NOMO-1 treated with DMSO at 0.1 percent for 48 hours (cell line): Measurements from ENCODE around the gene AGBL3.

Experiments
- DNase-seq: peaks from one replicate; lab custom pipeline; 2025; ENCODE audit not compliant: unreplicated experiment; lab: John Stamatoyannopoulos, UW

The AGBL3 gene

GRCh38 chr7:135183478-135183877, 197.2 kb downstream of the AGBL3 start:
- DNase-seq = no peak

- no peak for DNase-seq
These were observed 198.0 kb downstream of the AGBL3 start for GRCh38 chr7:135184254-135184841.
